Measurements from ENCODE around the gene GHR. TPM values are rescaled to one million over a fixed set of nuclear protein-coding genes. Genes with fewer than 3 reads are reported as not detected.

Gene GHR
- total and polyA plus RNA-seq, 10 of the 15 experiments (the other 5 are each of a cell fraction or from before 2014, with no cell fraction given): 0.23 to 10.2 (median 0.48) TPM

DNA sequence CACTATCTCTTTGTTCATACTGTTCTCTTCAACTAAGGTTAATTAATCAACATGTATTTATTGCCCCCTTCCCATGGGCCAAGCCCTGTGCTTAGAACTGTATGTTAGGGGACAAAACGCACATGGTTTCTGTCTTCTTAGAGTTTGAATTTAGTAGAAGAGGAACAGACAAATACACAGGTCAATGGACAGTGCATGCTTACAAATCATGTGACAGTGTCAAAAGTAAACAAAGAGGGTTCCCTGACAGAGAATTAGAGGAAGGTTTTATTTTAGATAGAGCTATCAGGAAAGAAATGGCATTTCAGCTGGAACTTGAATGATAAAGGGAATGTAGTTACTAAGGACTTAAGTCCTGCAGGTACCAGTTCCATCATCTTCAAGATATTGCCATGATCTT lies 188.2 kb downstream of the GHR start:
- TF ChIP-seq PAX8 (IDR thresholded peaks at IDR 0.05): no peak
- TF ChIP-seq, protein P1, sequence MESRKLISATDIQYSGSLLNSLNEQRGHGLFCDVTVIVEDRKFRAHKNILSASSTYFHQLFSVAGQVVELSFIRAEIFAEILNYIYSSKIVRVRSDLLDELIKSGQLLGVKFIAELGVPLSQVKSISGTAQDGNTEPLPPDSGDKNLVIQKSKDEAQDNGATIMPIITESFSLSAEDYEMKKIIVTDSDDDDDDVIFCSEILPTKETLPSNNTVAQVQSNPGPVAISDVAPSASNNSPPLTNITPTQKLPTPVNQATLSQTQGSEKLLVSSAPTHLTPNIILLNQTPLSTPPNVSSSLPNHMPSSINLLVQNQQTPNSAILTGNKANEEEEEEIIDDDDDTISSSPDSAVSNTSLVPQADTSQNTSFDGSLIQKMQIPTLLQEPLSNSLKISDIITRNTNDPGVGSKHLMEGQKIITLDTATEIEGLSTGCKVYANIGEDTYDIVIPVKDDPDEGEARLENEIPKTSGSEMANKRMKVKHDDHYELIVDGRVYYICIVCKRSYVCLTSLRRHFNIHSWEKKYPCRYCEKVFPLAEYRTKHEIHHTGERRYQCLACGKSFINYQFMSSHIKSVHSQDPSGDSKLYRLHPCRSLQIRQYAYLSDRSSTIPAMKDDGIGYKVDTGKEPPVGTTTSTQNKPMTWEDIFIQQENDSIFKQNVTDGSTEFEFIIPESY (IDR thresholded peaks at IDR 0.05): no peak
- TF ChIP-seq POLR2A (IDR thresholded peaks at IDR 0.05; ENCODE audit: low read depth, low read length): no peak
- no peak for TF ChIP-seq MTA3 (IDR thresholded peaks at IDR 0.05; ENCODE audit: borderline replicate concordance, low read length)
- TF ChIP-seq HDAC2 (IDR thresholded peaks at IDR 0.05): no peak
- no peak for TF ChIP-seq NFYB (IDR thresholded peaks at IDR 0.05; ENCODE audit: insufficient read depth, low read depth, low read length)
- no peak for TF ChIP-seq CREB1 (IDR thresholded peaks at IDR 0.05; ENCODE audit: low read depth)
- TF ChIP-seq POLR2AphosphoS2 (IDR thresholded peaks at IDR 0.05; ENCODE audit: low read depth, low read length): no peak
- no peak for TF ChIP-seq SMARCA5 (IDR thresholded peaks at IDR 0.05)
- TF ChIP-seq, protein P2, sequence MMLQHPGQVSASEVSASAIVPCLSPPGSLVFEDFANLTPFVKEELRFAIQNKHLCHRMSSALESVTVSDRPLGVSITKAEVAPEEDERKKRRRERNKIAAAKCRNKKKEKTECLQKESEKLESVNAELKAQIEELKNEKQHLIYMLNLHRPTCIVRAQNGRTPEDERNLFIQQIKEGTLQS (IDR thresholded peaks at IDR 0.05; ENCODE audit: borderline replicate concordance, extremely low read depth, low read depth, low read length): no peak
- no peak for TF ChIP-seq SUZ12 (IDR thresholded peaks at IDR 0.05; ENCODE audit: unreplicated experiment)
- TF ChIP-seq ETV6 (conservative IDR thresholded peaks at IDR 0.05 in 1 of 2, IDR thresholded peaks at IDR 0.05 in 1 of 2; ENCODE audit: borderline replicate concordance in 1 of 2, low read depth in 1 of 2): no peak
- TF ChIP-seq, protein P3, sequence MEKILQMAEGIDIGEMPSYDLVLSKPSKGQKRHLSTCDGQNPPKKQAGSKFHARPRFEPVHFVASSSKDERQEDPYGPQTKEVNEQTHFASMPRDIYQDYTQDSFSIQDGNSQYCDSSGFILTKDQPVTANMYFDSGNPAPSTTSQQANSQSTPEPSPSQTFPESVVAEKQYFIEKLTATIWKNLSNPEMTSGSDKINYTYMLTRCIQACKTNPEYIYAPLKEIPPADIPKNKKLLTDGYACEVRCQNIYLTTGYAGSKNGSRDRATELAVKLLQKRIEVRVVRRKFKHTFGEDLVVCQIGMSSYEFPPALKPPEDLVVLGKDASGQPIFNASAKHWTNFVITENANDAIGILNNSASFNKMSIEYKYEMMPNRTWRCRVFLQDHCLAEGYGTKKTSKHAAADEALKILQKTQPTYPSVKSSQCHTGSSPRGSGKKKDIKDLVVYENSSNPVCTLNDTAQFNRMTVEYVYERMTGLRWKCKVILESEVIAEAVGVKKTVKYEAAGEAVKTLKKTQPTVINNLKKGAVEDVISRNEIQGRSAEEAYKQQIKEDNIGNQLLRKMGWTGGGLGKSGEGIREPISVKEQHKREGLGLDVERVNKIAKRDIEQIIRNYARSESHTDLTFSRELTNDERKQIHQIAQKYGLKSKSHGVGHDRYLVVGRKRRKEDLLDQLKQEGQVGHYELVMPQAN (conservative IDR thresholded peaks at IDR 0.05): no peak
- TF ChIP-seq, protein P4, sequence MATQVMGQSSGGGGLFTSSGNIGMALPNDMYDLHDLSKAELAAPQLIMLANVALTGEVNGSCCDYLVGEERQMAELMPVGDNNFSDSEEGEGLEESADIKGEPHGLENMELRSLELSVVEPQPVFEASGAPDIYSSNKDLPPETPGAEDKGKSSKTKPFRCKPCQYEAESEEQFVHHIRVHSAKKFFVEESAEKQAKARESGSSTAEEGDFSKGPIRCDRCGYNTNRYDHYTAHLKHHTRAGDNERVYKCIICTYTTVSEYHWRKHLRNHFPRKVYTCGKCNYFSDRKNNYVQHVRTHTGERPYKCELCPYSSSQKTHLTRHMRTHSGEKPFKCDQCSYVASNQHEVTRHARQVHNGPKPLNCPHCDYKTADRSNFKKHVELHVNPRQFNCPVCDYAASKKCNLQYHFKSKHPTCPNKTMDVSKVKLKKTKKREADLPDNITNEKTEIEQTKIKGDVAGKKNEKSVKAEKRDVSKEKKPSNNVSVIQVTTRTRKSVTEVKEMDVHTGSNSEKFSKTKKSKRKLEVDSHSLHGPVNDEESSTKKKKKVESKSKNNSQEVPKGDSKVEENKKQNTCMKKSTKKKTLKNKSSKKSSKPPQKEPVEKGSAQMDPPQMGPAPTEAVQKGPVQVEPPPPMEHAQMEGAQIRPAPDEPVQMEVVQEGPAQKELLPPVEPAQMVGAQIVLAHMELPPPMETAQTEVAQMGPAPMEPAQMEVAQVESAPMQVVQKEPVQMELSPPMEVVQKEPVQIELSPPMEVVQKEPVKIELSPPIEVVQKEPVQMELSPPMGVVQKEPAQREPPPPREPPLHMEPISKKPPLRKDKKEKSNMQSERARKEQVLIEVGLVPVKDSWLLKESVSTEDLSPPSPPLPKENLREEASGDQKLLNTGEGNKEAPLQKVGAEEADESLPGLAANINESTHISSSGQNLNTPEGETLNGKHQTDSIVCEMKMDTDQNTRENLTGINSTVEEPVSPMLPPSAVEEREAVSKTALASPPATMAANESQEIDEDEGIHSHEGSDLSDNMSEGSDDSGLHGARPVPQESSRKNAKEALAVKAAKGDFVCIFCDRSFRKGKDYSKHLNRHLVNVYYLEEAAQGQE (IDR thresholded peaks at IDR 0.05; ENCODE audit: low read depth, low read length): no peak
- TF ChIP-seq, protein P5, sequence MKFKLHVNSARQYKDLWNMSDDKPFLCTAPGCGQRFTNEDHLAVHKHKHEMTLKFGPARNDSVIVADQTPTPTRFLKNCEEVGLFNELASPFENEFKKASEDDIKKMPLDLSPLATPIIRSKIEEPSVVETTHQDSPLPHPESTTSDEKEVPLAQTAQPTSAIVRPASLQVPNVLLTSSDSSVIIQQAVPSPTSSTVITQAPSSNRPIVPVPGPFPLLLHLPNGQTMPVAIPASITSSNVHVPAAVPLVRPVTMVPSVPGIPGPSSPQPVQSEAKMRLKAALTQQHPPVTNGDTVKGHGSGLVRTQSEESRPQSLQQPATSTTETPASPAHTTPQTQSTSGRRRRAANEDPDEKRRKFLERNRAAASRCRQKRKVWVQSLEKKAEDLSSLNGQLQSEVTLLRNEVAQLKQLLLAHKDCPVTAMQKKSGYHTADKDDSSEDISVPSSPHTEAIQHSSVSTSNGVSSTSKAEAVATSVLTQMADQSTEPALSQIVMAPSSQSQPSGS (IDR thresholded peaks at IDR 0.05; ENCODE audit: low read length): no peak
- no peak for TF ChIP-seq BACH1 (IDR thresholded peaks at IDR 0.05; ENCODE audit: borderline replicate concordance)
- Histone ChIP-seq H2AFZ (ENCODE audit: control insufficient read depth, low read depth, low read length) (no peak overlapping the region), H3K27ac (ENCODE audit: control insufficient read depth, insufficient read depth) (no peak overlapping the region), H3K9me3 (replicated peaks; ENCODE audit: control insufficient read depth, insufficient read depth, low read length) (no peaks in the 10 kb centered on the region), H3K4me1 (ENCODE audit: control insufficient read depth, insufficient read depth, low read length) (no peaks in the 10 kb centered on the region), H3K27me3 (replicated peaks in 1 of 2; ENCODE audit: control insufficient read depth in 2 of 2, insufficient read depth in 2 of 2, low read length in 1 of 2) (no peaks in the 10 kb centered on the region; a peak in 1 of 4 replicates), H3K36me3 (ENCODE audit: control insufficient read depth in 2 of 2, insufficient read depth in 2 of 2, low read length in 1 of 2) (no peaks in the 10 kb centered on the region), H3K79me2 (ENCODE audit: control insufficient read depth, insufficient read depth, low read length) (no peaks in the 10 kb centered on the region), H3K4me3 (no peak overlapping the region), H4K20me1 (ENCODE audit: control insufficient read depth, insufficient read depth) (no peaks in the 10 kb centered on the region), H3K4me2 (ENCODE audit: control insufficient read depth, insufficient read depth) (no peak overlapping the region), H3K9ac (ENCODE audit: control insufficient read depth, insufficient read depth, low read length) (no peak overlapping the region)
- intact Hi-C loops (cut with micrococcal nuclease; ENCODE audit: unreplicated experiment) (no loop called here), in situ Hi-C loops (cut with MboI) (no loop called here)
- FAIRE-seq (no peak), DNase-seq (ENCODE audit: low read depth, low spot score) (no peak), ATAC-seq (no peak)
- 0% methylated on average over 1 of the region's 1 CpG for WGBS (ENCODE audit: insufficient coverage, insufficient replicate concordance, low lambda C conversion rate, missing lambda C conversion rate)
- POLR2A ChIA-PET: no interaction called here
- SMC1A ChIA-PET (ENCODE audit: uncharacterized antibody, unreplicated experiment): no interaction called here
- BruUV-seq (replicated peaks): no TSS peak
- RAD21 ChIA-PET (ENCODE audit: unreplicated experiment): no interaction called here
- CTCF ChIA-PET: interaction anchor here (0.9 kb wide), 1 partner anchor 36 kb away, joined by 3 read pairs; no protein-coding TSS in a partner anchor

Measured in GM12878 (cell line).